SK-N-SH (cell line): ENCODE results near the gene TINAGL1.

Experiments
- CHD2 ChIP-seq: fragments of 150-350 bp; IDR thresholded peaks from 2 replicates; pipeline ENCODE4 v1.6.1; 2018; ENCODE audit warnings: low read length; ENCODE audit not compliant: partially characterized antibody
- EP300 ChIP-seq, 2 experiments: IDR thresholded peaks; 2 replicates each; pipeline versions ENCODE4 v1.4.0 to v1.6.1; 2012; ENCODE audit warnings: borderline replicate concordance in 1 of 2, low read depth in 1 of 2, low read length in 1 of 2
- EZH2phosphoT487 ChIP-seq: fragments of 200-600 bp; sonication (generic); IDR thresholded peaks from 2 replicates; pipeline ENCODE4 v1.6.1; 2017; ENCODE audit warnings: low read depth, mixed run types, mild to moderate bottlenecking, antibody characterized with exemption, moderate library complexity, borderline replicate concordance
- FOSL2 ChIP-seq: IDR thresholded peaks from 2 replicates; pipeline ENCODE4 v1.4.0; 2012; ENCODE audit warnings: low read depth, mild to moderate bottlenecking, moderate library complexity, borderline replicate concordance
- JUND ChIP-seq: IDR thresholded peaks from 2 replicates; pipeline ENCODE4 v1.4.0; 2012
- NRF1 ChIP-seq: IDR thresholded peaks from 2 replicates; pipeline ENCODE4 v1.6.1; 2012; ENCODE audit warnings: low read depth, mild to moderate bottlenecking, low read length
- POLR2AphosphoS5 ChIP-seq: IDR thresholded peaks from 2 replicates; pipeline ENCODE4 v1.6.1; 2012; ENCODE audit warnings: low read depth, low read length
- RFX5 ChIP-seq: IDR thresholded peaks from 2 replicates; pipeline ENCODE4 v1.6.1; 2012; ENCODE audit warnings: mild to moderate bottlenecking, improper control_type of control experiment, low read length
- TAF1 ChIP-seq: IDR thresholded peaks from 2 replicates; pipeline ENCODE4 v1.6.1; 2012; ENCODE audit warnings: low read depth, mild to moderate bottlenecking, low read length, moderate library complexity, borderline replicate concordance
- TF ChIP-seq, protein P1 (sequence below): fragments of 200-600 bp; sonication (generic); IDR thresholded peaks from 2 replicates; pipeline ENCODE4 v1.6.1; 2017; ENCODE audit warnings: antibody characterized with exemption, mild to moderate bottlenecking, moderate library complexity
- TF ChIP-seq, protein P2 (sequence below): IDR thresholded peaks from 2 replicates; pipeline ENCODE4 v1.4.0; 2012; ENCODE audit warnings: low read depth, borderline replicate concordance
- TF ChIP-seq, protein P3 (sequence below): IDR thresholded peaks from 2 replicates; pipeline ENCODE4; 2012
- TF ChIP-seq, protein P4 (sequence below): IDR thresholded peaks from 2 replicates; pipeline ENCODE4 v1.6.1; 2012; ENCODE audit warnings: mild to moderate bottlenecking, low read depth, low read length, moderate library complexity

DNA sequence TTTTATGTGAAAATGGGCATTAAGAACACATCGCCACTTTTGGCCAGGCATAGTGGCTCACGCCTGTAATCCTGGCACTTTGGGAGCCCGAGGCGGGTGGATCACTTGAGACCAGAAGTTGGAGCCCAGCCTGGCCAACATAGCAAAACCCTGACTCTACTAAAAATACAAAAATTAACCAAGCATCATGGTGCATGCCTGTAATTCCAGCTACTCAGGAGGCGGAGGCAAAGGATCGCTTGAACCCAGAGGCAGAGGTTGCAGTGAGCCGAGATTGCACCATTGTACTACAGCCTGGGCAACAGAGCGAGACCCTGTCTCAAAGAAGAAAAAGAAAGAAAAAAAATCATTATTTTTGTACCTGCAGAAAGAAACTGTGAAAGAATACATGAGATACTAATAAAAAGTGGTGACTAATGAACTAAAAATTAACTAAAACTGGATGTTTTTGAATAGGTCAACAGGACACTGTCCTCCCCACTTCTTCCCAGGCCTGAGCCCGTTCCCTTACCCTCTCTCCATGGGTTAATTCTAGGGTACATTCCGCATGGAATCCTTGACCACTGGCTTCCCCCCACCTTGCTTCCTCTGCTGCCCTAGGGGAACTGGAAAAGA lies 8.3 kb upstream of the TINAGL1 start:
- TF ChIP-seq, protein P1, sequence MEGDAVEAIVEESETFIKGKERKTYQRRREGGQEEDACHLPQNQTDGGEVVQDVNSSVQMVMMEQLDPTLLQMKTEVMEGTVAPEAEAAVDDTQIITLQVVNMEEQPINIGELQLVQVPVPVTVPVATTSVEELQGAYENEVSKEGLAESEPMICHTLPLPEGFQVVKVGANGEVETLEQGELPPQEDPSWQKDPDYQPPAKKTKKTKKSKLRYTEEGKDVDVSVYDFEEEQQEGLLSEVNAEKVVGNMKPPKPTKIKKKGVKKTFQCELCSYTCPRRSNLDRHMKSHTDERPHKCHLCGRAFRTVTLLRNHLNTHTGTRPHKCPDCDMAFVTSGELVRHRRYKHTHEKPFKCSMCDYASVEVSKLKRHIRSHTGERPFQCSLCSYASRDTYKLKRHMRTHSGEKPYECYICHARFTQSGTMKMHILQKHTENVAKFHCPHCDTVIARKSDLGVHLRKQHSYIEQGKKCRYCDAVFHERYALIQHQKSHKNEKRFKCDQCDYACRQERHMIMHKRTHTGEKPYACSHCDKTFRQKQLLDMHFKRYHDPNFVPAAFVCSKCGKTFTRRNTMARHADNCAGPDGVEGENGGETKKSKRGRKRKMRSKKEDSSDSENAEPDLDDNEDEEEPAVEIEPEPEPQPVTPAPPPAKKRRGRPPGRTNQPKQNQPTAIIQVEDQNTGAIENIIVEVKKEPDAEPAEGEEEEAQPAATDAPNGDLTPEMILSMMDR = no peak
- TF ChIP-seq JUND (no peak), EP300 (IDR thresholded peaks at IDR 0.05; ENCODE audit: borderline replicate concordance in 1 of 2, low read depth in 1 of 2, low read length in 1 of 2) (no peak), CHD2 (no peak), TAF1 (no peak), POLR2AphosphoS5 (no peak), NRF1 (no peak), FOSL2 (no peak), EZH2phosphoT487 (no peak), RFX5 (no peak)
- TF ChIP-seq, protein P2, sequence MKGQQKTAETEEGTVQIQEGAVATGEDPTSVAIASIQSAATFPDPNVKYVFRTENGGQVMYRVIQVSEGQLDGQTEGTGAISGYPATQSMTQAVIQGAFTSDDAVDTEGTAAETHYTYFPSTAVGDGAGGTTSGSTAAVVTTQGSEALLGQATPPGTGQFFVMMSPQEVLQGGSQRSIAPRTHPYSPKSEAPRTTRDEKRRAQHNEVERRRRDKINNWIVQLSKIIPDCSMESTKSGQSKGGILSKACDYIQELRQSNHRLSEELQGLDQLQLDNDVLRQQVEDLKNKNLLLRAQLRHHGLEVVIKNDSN = no peak
- TF ChIP-seq, protein P3, sequence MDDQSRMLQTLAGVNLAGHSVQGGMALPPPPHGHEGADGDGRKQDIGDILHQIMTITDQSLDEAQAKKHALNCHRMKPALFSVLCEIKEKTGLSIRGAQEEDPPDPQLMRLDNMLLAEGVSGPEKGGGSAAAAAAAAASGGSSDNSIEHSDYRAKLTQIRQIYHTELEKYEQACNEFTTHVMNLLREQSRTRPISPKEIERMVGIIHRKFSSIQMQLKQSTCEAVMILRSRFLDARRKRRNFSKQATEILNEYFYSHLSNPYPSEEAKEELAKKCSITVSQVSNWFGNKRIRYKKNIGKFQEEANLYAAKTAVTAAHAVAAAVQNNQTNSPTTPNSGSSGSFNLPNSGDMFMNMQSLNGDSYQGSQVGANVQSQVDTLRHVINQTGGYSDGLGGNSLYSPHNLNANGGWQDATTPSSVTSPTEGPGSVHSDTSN = no peak
- TF ChIP-seq, protein P4, sequence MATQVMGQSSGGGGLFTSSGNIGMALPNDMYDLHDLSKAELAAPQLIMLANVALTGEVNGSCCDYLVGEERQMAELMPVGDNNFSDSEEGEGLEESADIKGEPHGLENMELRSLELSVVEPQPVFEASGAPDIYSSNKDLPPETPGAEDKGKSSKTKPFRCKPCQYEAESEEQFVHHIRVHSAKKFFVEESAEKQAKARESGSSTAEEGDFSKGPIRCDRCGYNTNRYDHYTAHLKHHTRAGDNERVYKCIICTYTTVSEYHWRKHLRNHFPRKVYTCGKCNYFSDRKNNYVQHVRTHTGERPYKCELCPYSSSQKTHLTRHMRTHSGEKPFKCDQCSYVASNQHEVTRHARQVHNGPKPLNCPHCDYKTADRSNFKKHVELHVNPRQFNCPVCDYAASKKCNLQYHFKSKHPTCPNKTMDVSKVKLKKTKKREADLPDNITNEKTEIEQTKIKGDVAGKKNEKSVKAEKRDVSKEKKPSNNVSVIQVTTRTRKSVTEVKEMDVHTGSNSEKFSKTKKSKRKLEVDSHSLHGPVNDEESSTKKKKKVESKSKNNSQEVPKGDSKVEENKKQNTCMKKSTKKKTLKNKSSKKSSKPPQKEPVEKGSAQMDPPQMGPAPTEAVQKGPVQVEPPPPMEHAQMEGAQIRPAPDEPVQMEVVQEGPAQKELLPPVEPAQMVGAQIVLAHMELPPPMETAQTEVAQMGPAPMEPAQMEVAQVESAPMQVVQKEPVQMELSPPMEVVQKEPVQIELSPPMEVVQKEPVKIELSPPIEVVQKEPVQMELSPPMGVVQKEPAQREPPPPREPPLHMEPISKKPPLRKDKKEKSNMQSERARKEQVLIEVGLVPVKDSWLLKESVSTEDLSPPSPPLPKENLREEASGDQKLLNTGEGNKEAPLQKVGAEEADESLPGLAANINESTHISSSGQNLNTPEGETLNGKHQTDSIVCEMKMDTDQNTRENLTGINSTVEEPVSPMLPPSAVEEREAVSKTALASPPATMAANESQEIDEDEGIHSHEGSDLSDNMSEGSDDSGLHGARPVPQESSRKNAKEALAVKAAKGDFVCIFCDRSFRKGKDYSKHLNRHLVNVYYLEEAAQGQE = no peak
